H9 (cell line): Measurements from ENCODE around the gene AP1G2. TPM values are rescaled to one million over a fixed set of nuclear protein-coding genes. Genes with fewer than 3 reads are reported as not detected.

ENCODE experiments used
- DNase-seq: peaks from one replicate; pipeline ENCODE4 v3.0.0-alpha.2; 2017
- H2AFZ ChIP-seq: one replicate; pipeline ENCODE4 v1.6.1; 2013; ENCODE audit warnings: mild to moderate bottlenecking, low read length, control low read depth, moderate library complexity
- H2AK5ac ChIP-seq: 2 replicates; pipeline ENCODE4 v1.6.1; 2013; ENCODE audit warnings: low read length, control low read depth, mixed read lengths; ENCODE audit not compliant: insufficient read length
- H2BK120ac ChIP-seq: one replicate; pipeline ENCODE4 v1.6.1; 2013; ENCODE audit warnings: low read depth, mild to moderate bottlenecking, low read length, control low read depth, inconsistent platforms; ENCODE audit not compliant: poor library complexity, severe bottlenecking
- H2BK12ac ChIP-seq: 2 replicates; pipeline ENCODE4 v1.6.1; 2013; ENCODE audit warnings: low read length, control low read depth, mixed read lengths, low read depth; ENCODE audit not compliant: insufficient read length
- H2BK15ac ChIP-seq: 2 replicates; pipeline ENCODE4 v1.6.1; 2013; ENCODE audit warnings: low read depth, low read length, control low read depth
- H2BK20ac ChIP-seq: one replicate; pipeline ENCODE4 v1.6.1; 2013; ENCODE audit warnings: low read depth, mild to moderate bottlenecking, low read length, control low read depth, inconsistent platforms; ENCODE audit not compliant: poor library complexity, severe bottlenecking
- H2BK5ac ChIP-seq: 2 replicates; pipeline ENCODE4 v1.6.1; 2013; ENCODE audit warnings: low read length, control low read depth, mixed read lengths; ENCODE audit not compliant: insufficient read length
- H3K14ac ChIP-seq: 2 replicates; pipeline ENCODE4 v1.6.1; 2013; ENCODE audit warnings: low read length, control low read depth; ENCODE audit not compliant: insufficient read depth
- H3K18ac ChIP-seq: 2 replicates; pipeline ENCODE4 v1.6.1; 2013; ENCODE audit warnings: low read depth, mild to moderate bottlenecking, mixed read lengths, low read length, control low read depth; ENCODE audit not compliant: insufficient read length
- H3K23ac ChIP-seq: 2 replicates; pipeline ENCODE4 v1.6.1; 2013; ENCODE audit warnings: low read length, control low read depth, mixed read lengths, low read depth; ENCODE audit not compliant: insufficient read length
- H3K23me2 ChIP-seq: 2 replicates; pipeline ENCODE4 v1.6.1; 2013; ENCODE audit warnings: low read depth, mild to moderate bottlenecking, mixed read lengths, low read length, control low read depth; ENCODE audit not compliant: insufficient read length, poor library complexity, severe bottlenecking
- H3K27ac ChIP-seq: 2 replicates; pipeline ENCODE4 v1.5.1; 2013; ENCODE audit warnings: low read length, control low read depth, mixed read lengths, low read depth; ENCODE audit not compliant: insufficient read length
- H3K27me3 ChIP-seq: 2 replicates; pipeline ENCODE4 v1.6.1; 2013; ENCODE audit warnings: low read length, control low read depth, inconsistent platforms; ENCODE audit not compliant: insufficient read depth
- H3K4ac ChIP-seq: 2 replicates; pipeline ENCODE4 v1.6.1; 2013; ENCODE audit warnings: low read depth, mild to moderate bottlenecking, control low read depth, inconsistent platforms, low read length, moderate library complexity
- H3K4me1 ChIP-seq: 2 replicates; pipeline ENCODE4 v1.6.1; 2013; ENCODE audit warnings: low read length, control low read depth, inconsistent platforms; ENCODE audit not compliant: insufficient read depth
- H3K4me2 ChIP-seq: 2 replicates; pipeline ENCODE4 v1.6.1; 2013; ENCODE audit warnings: low read length, control low read depth, mixed read lengths; ENCODE audit not compliant: insufficient read length, insufficient read depth
- H3K56ac ChIP-seq: 2 replicates; pipeline ENCODE4 v1.6.1; 2013; ENCODE audit warnings: low read depth, mild to moderate bottlenecking, mixed read lengths, low read length, control low read depth; ENCODE audit not compliant: insufficient read length
- H3K79me1 ChIP-seq: 2 replicates; pipeline ENCODE4 v1.6.1; 2013; ENCODE audit warnings: low read depth, mild to moderate bottlenecking, moderate library complexity, low read length, control low read depth, inconsistent platforms; ENCODE audit not compliant: insufficient read depth, poor library complexity, severe bottlenecking
- H3K79me2 ChIP-seq: 2 replicates; pipeline ENCODE4 v1.6.1; 2013; ENCODE audit warnings: low read length, control low read depth, inconsistent platforms; ENCODE audit not compliant: insufficient read depth
- H3K9ac ChIP-seq: 2 replicates; pipeline ENCODE4 v1.6.1; 2013; ENCODE audit warnings: low read length, control low read depth, mixed read lengths; ENCODE audit not compliant: insufficient read length; ENCODE audit errors: extremely low read depth
- H3K9me3 ChIP-seq: one replicate; pipeline ENCODE4 v1.6.1; 2013; ENCODE audit warnings: low read depth, low read length, inconsistent platforms; ENCODE audit not compliant: control insufficient read depth
- H3T11ph ChIP-seq: one replicate; pipeline ENCODE4 v1.6.1; 2013; ENCODE audit warnings: mild to moderate bottlenecking, low read length, control low read depth, inconsistent platforms
- H4K20me1 ChIP-seq: one replicate; pipeline ENCODE4 v1.6.1; 2013; ENCODE audit not compliant: control insufficient read depth, insufficient read length, insufficient read depth
- H4K5ac ChIP-seq: 2 replicates; pipeline ENCODE4 v1.6.1; 2013; ENCODE audit warnings: low read depth, mild to moderate bottlenecking, mixed read lengths, low read length, control low read depth; ENCODE audit not compliant: insufficient read length
- H4K8ac ChIP-seq: replicated peaks from 2 replicates; pipeline ENCODE4 v1.6.1; 2013; ENCODE audit warnings: low read length, control low read depth, mixed read lengths, low read depth; ENCODE audit not compliant: insufficient read length
- H4K91ac ChIP-seq: 2 replicates; pipeline ENCODE4 v1.6.1; 2013; ENCODE audit warnings: low read depth, mild to moderate bottlenecking, moderate library complexity, mixed read lengths, low read length, control low read depth; ENCODE audit not compliant: insufficient read length
- H3K27ac Mint-ChIP-seq, 3 experiments: 2 replicates in 2 of 3; 3 replicates in 1 of 3; pipeline ENCODE4 v1.8.0; 2020 to 2021; ENCODE audit warnings: mixed read lengths in 3 of 3, mild to moderate bottlenecking in 1 of 3, moderate library complexity in 1 of 3
- H3K27me3 Mint-ChIP-seq: 2 replicates; pipeline ENCODE4 v1.8.0; 2021; ENCODE audit warnings: low read depth, mild to moderate bottlenecking, moderate library complexity, mixed read lengths
- H3K36me3 Mint-ChIP-seq, 3 experiments: 2 replicates in 2 of 3; 3 replicates in 1 of 3; pipeline ENCODE4 v1.8.0; 2020 to 2021; ENCODE audit warnings: low read depth in 3 of 3, mixed read lengths in 3 of 3; ENCODE audit not compliant: insufficient read depth in 1 of 3
- H3K4me1 Mint-ChIP-seq, 2 experiments: 2 replicates each; pipeline ENCODE4 v1.8.0; 2020; ENCODE audit warnings: mixed read lengths in 2 of 2
- H3K4me3 Mint-ChIP-seq, 2 experiments: 2 replicates in 1 of 2; 3 replicates in 1 of 2; pipeline ENCODE4 v1.8.0; 2020 to 2021; ENCODE audit warnings: mild to moderate bottlenecking in 2 of 2, mixed read lengths in 2 of 2, moderate library complexity in 1 of 2
- H3K9me3 Mint-ChIP-seq, 2 experiments: 2 replicates in 1 of 2; 3 replicates in 1 of 2; pipeline ENCODE4 v1.8.0; 2020; ENCODE audit warnings: mild to moderate bottlenecking in 2 of 2, mixed read lengths in 2 of 2, moderate library complexity in 1 of 2
- WGBS: extraction: QIAGEN DNeasy Blood & Tissue Kit; methylation state at CpG from one replicate; pipeline ENCODE4 v1.1.7; 2013; ENCODE audit warnings: missing lambda C conversion rate, low lambda C conversion rate, mixed read lengths; ENCODE audit not compliant: insufficient read length; ENCODE audit errors: extremely low coverage; 5-methylcytosine and 5-hydroxymethylcytosine counted together
- total RNA-seq: library from RNA; stranded (reverse); gene quantifications from 2 replicates; pipeline ENCODE4 v1.2.1, GENCODE V29; 2021
- TF ChIP-seq, protein P1 (sequence below): fragments of 200-600 bp; sonication (generic); conservative IDR thresholded peaks from 3 replicates; pipeline ENCODE4 v1.8.0; 2021; ENCODE audit warnings: antibody characterized with exemption, mild to moderate bottlenecking

AP1G2 gene
- total RNA-seq, 1 experiment from 2014 or later = 107 TPM

GRCh38 chr14:23524954-23525353 is 42.6 kb downstream of the AP1G2 start:
- Mint-ChIP-seq H3K27me3 (no peaks in the 10 kb centered on the region; the same call in 1 of the 2 replicates), H3K27ac (no peak overlapping the region; a peak in 1 of 7 replicates), H3K9me3 (no peaks in the 10 kb centered on the region), H3K4me1 (peaks cover 40 to 52% of the 10 kb centered on the region in 2 experiments), H3K4me3 (no peak overlapping the region), H3K36me3 (peaks cover 56 to 65% (median 59%) of the 10 kb centered on the region in 3 experiments)
- Histone ChIP-seq H2BK20ac (no peak overlapping the region), H3K27me3 (no peaks in the 10 kb centered on the region), H2AFZ (no peak overlapping the region), H2BK15ac (no peak overlapping the region), H3K23ac (no peak overlapping the region), H3K4me1 (peaks cover 1% of the 10 kb centered on the region; the same call in 1 of the 2 replicates), H4K5ac (no peak overlapping the region), H3K9ac (no peak overlapping the region), H3K14ac (no peak overlapping the region), H3K4me2 (no peak overlapping the region), H2BK12ac (no peak overlapping the region), H3K27ac (no peak overlapping the region), H3K56ac (no peak overlapping the region), H2AK5ac (no peak overlapping the region), H3K4ac (no peak overlapping the region), H3K23me2 (no peaks in the 10 kb centered on the region), H3K18ac (no peak overlapping the region), H3T11ph (no peak overlapping the region), H4K91ac (no peak overlapping the region), H3K79me1 (no peaks in the 10 kb centered on the region), H4K8ac (no peak overlapping the region), H3K79me2 (no peaks in the 10 kb centered on the region), H4K20me1 (no peaks in the 10 kb centered on the region), H2BK5ac (no peak overlapping the region), H3K9me3 (no peaks in the 10 kb centered on the region), H2BK120ac (no peak overlapping the region)
- TF ChIP-seq, protein P1, sequence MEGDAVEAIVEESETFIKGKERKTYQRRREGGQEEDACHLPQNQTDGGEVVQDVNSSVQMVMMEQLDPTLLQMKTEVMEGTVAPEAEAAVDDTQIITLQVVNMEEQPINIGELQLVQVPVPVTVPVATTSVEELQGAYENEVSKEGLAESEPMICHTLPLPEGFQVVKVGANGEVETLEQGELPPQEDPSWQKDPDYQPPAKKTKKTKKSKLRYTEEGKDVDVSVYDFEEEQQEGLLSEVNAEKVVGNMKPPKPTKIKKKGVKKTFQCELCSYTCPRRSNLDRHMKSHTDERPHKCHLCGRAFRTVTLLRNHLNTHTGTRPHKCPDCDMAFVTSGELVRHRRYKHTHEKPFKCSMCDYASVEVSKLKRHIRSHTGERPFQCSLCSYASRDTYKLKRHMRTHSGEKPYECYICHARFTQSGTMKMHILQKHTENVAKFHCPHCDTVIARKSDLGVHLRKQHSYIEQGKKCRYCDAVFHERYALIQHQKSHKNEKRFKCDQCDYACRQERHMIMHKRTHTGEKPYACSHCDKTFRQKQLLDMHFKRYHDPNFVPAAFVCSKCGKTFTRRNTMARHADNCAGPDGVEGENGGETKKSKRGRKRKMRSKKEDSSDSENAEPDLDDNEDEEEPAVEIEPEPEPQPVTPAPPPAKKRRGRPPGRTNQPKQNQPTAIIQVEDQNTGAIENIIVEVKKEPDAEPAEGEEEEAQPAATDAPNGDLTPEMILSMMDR = no peak
- no CpG with 5 or more reads among the region's 14 CpGs for WGBS
- no peak for DNase-seq
